Measurements from ENCODE around the gene SLC26A11. TPM values are rescaled to one million over a fixed set of nuclear protein-coding genes. Genes with fewer than 3 reads are reported as not detected.

SLC26A11 gene
- 10 to 100 TPM in 3 of 4 donors, 1 to 10 TPM in 1; 10.0 to 38.7 (median 16.0) TPM for total RNA-seq

- Histone ChIP-seq H3K4me3 (peak within 1 kb of the TSS; percentile 83 to 99), H3K9me3 (no peaks in the 10 kb centered on the region), H3K27me3 (no peaks in the 10 kb centered on the region), H3K27ac (peak within 1 kb of the TSS; percentile 84 to 86), H3K4me1 (peaks cover 0 to 6% of the 10 kb centered on the region in 2 donors), H3K36me3 (no peaks in the 10 kb centered on the region)
- DNase-seq = peak; percentile 77 to 78
- TF ChIP-seq CTCF (IDR thresholded peaks at IDR 0.05) (no peak), POLR2A (IDR thresholded peaks at IDR 0.05) (peak in 1 of 2 donors; percentile 47)
- intact Hi-C loops (cut with DNase I; ENCODE audit: low total_unique reads) = no loop called here
These were observed at the start of gene SLC26A11, which contains the start of gene SGSH for GRCh38 chr17:80220054-80220735. Gene SLC26A11, plus strand, starts transcription at chr17:80220427. Its CDS starts 1,134 bp downstream, at chr17:80221561. Gene SGSH, minus strand, starts transcription at chr17:80220333. Its CDS starts 20 bp downstream, at chr17:80220313.

GRCh38 chr17:80171681-80172080 lies 48.5 kb upstream of the SLC26A11 start:
- Histone ChIP-seq H3K4me1 (no peaks in the 10 kb centered on the region), H3K4me3 (no peak overlapping the region), H3K27me3 (no peaks in the 10 kb centered on the region), H3K27ac (no peak overlapping the region), H3K9me3 (no peaks in the 10 kb centered on the region), H3K36me3 (no peaks in the 10 kb centered on the region)
- DNase-seq = no peak
- no peak for TF ChIP-seq POLR2A (IDR thresholded peaks at IDR 0.05)
- TF ChIP-seq CTCF (IDR thresholded peaks at IDR 0.05) = no peak
- intact Hi-C loops (cut with DNase I; ENCODE audit: low total_unique reads) = no loop called here

GRCh38 chr17:80173126-80173525 lies 47.1 kb upstream of the SLC26A11 start:
- Histone ChIP-seq H3K27me3 (no peaks in the 10 kb centered on the region), H3K27ac (no peak overlapping the region), H3K4me3 (no peak overlapping the region), H3K4me1 (no peaks in the 10 kb centered on the region), H3K9me3 (no peaks in the 10 kb centered on the region), H3K36me3 (no peaks in the 10 kb centered on the region)
- DNase-seq = no peak
- TF ChIP-seq POLR2A (IDR thresholded peaks at IDR 0.05) (no peak), CTCF (IDR thresholded peaks at IDR 0.05) (no peak)
- intact Hi-C loops (cut with DNase I; ENCODE audit: low total_unique reads) = no loop called here

GRCh38 chr17:80173916-80174315 lies 46.3 kb upstream of the SLC26A11 start:
- no peak overlapping the region for H3K27ac ChIP-seq
- H3K36me3 ChIP-seq = no peaks in the 10 kb centered on the region
- no peak for DNase-seq
- intact Hi-C loops (cut with DNase I; ENCODE audit: low total_unique reads) = no loop called here
- no peaks in the 10 kb centered on the region for H3K27me3 ChIP-seq
- H3K4me1 ChIP-seq = no peaks in the 10 kb centered on the region
- TF ChIP-seq CTCF (IDR thresholded peaks at IDR 0.05) (no peak), POLR2A (IDR thresholded peaks at IDR 0.05) (no peak)
- no peaks in the 10 kb centered on the region for H3K9me3 ChIP-seq
- H3K4me3 ChIP-seq = no peak overlapping the region

GRCh38 chr17:80176757-80177156 lies 43.5 kb upstream of the SLC26A11 start:
- intact Hi-C loops (cut with DNase I; ENCODE audit: low total_unique reads) = no loop called here
- H3K4me3 ChIP-seq = no peak overlapping the region
- TF ChIP-seq CTCF (IDR thresholded peaks at IDR 0.05) (no peak), POLR2A (IDR thresholded peaks at IDR 0.05) (no peak)
- H3K4me1 ChIP-seq = no peaks in the 10 kb centered on the region
- H3K27ac ChIP-seq = no peak overlapping the region
- H3K9me3 ChIP-seq = no peaks in the 10 kb centered on the region
- no peaks in the 10 kb centered on the region for H3K36me3 ChIP-seq
- DNase-seq = no peak
- no peaks in the 10 kb centered on the region for H3K27me3 ChIP-seq

All from uterus (tissue), 4 donors.